ENCODE results near the gene GRK1.
A peak's percentile ranks its signal among the peaks of the same experiment; 100 is the strongest.

GRK1 gene

GRCh38 chr13:113774177-113775107 is 107.4 kb downstream of the GRK1 start:
- DNase-seq (ENCODE audit: low read depth, low spot score), result peak; percentile 22
- TF ChIP-seq CTCF (IDR thresholded peaks at IDR 0.05; ENCODE audit: low read depth, low read length), result no peak
- in situ Hi-C loops (cut with HindIII; ENCODE audit: low sequenced_read_pairs), result no loop called here
- H3K4me3 ChIP-seq (ENCODE audit: low read depth, low read length), result no peak overlapping the region

- no peak overlapping the region for H3K4me3 ChIP-seq (ENCODE audit: low read depth, low read length)
- in situ Hi-C loops (cut with HindIII; ENCODE audit: low sequenced_read_pairs), result no loop called here
- DNase-seq (ENCODE audit: low read depth, low spot score), result no peak
- no peak for TF ChIP-seq CTCF (IDR thresholded peaks at IDR 0.05; ENCODE audit: low read depth, low read length)
These were observed 108.6 kb downstream of the GRK1 start for GRCh38 chr13:113775451-113776145.

- in situ Hi-C loops (cut with HindIII; ENCODE audit: low sequenced_read_pairs), result no loop called here
- no peak for TF ChIP-seq CTCF (IDR thresholded peaks at IDR 0.05; ENCODE audit: low read depth, low read length)
- DNase-seq (ENCODE audit: low read depth, low spot score), result no peak
- no peak overlapping the region for H3K4me3 ChIP-seq (ENCODE audit: low read depth, low read length)
These were observed 109.5 kb downstream of the GRK1 start for GRCh38 chr13:113776231-113777125.

GRCh38 chr13:113777311-113778260 is 110.6 kb downstream of the GRK1 start:
- H3K4me3 ChIP-seq (ENCODE audit: low read depth, low read length), result no peak overlapping the region
- no peak for TF ChIP-seq CTCF (IDR thresholded peaks at IDR 0.05; ENCODE audit: low read depth, low read length)
- in situ Hi-C loops (cut with HindIII; ENCODE audit: low sequenced_read_pairs), result no loop called here
- peak; percentile 24 for DNase-seq (ENCODE audit: low read depth, low spot score)

- in situ Hi-C loops (cut with HindIII; ENCODE audit: low sequenced_read_pairs), result no loop called here
- H3K4me3 ChIP-seq (ENCODE audit: low read depth, low read length), result no peak overlapping the region
- DNase-seq (ENCODE audit: low read depth, low spot score), result no peak
- TF ChIP-seq CTCF (IDR thresholded peaks at IDR 0.05; ENCODE audit: low read depth, low read length), result peak; percentile 16
These were observed 114.6 kb downstream of the GRK1 start for GRCh38 chr13:113781571-113781970.

Data from astrocyte of the spinal cord (primary cell).